Endothelial cell of umbilical vein (primary cell): Measurements from ENCODE around the gene OR4N5. TPM values are rescaled to one million over a fixed set of nuclear protein-coding genes. Genes with fewer than 3 reads are reported as not detected.

Experiments used
- BruUV-seq: library from RNA; stranded (reverse); fragments of 400-500 nt; replicated peaks from 2 replicates; lab custom pipeline; 2021; lab: Mats Ljungman, UMichigan
- CTCF ChIA-PET: fragments of 300-600, 350-600 bp; sonication (Branson Sonifier 250); formaldehyde crosslinking; loops from one replicate; lab custom pipeline; 2021; ENCODE audit warnings: antibody characterized with exemption, inconsistent platforms; lab: Charles Lee
- POLR2A ChIA-PET: fragments of 300-600, 350-600 bp; sonication (Branson Sonifier 250); formaldehyde crosslinking; loops from one replicate; lab custom pipeline; 2021; ENCODE audit warnings: antibody characterized with exemption, inconsistent platforms; lab: Charles Lee
- DNase-seq: peaks from one replicate; pipeline ENCODE4 v3.0.0-alpha.2; 2011; ENCODE audit warnings: low read depth, low spot score
- FAIRE-seq: peaks from 2 replicates; lab custom pipeline; 2011; peaks lifted over from hg19 to GRCh38; lab: Jason Lieb, UNC
- H2AFZ ChIP-seq: 2 replicates; pipeline ENCODE4 v1.6.0; 2012; ENCODE audit warnings: low read depth, low read length, control low read depth, inconsistent platforms
- H3K27ac ChIP-seq: 2 replicates; pipeline ENCODE4 v1.5.1; 2011; ENCODE audit warnings: low read depth, mild to moderate bottlenecking, control low read depth, low read length, moderate library complexity; ENCODE audit not compliant: insufficient read depth
- H3K27me3 ChIP-seq, 2 experiments: 2 replicates each; pipeline versions ENCODE4 v1.6.0 to v1.6.1; 2011; ENCODE audit warnings: low read length in 2 of 2, mixed read lengths in 1 of 2; ENCODE audit not compliant: control insufficient read depth in 2 of 2, insufficient read depth in 2 of 2
- H3K36me3 ChIP-seq, 2 experiments: 2 replicates in 1 of 2; 3 replicates in 1 of 2; pipeline ENCODE4 v1.5.1; 2011; ENCODE audit warnings: low read length in 2 of 2, mild to moderate bottlenecking in 1 of 2, moderate library complexity in 1 of 2; ENCODE audit not compliant: control insufficient read depth in 2 of 2, insufficient read depth in 2 of 2; ENCODE audit errors: extremely low read depth in 1 of 2
- H3K4me1 ChIP-seq: 3 replicates; pipeline ENCODE4 v1.5.1; 2011; ENCODE audit warnings: mild to moderate bottlenecking, low read length; ENCODE audit not compliant: control insufficient read depth, insufficient read depth; ENCODE audit errors: extremely low read depth
- H3K4me2 ChIP-seq: 2 replicates; pipeline ENCODE4 v1.6.1; 2011; ENCODE audit warnings: low read length, control low read depth, mixed read lengths; ENCODE audit not compliant: insufficient read depth
- H3K4me3 ChIP-seq, 3 experiments: fragments of 200-600 bp in 1 of 3; sonication (generic), shearing (Covaris generic) in 1 of 3; replicated peaks in 1 of 3; 2 replicates each; pipeline ENCODE4 v1.5.1; 2011 to 2016; ENCODE audit warnings: control low read depth in 3 of 3, low read length in 3 of 3, mild to moderate bottlenecking in 2 of 3, inconsistent platforms in 1 of 3, low read depth in 1 of 3, moderate library complexity in 1 of 3; ENCODE audit not compliant: insufficient read depth in 1 of 3
- H3K79me2 ChIP-seq: 2 replicates; pipeline ENCODE4 v1.6.0; 2012; ENCODE audit warnings: low read length, inconsistent platforms; ENCODE audit not compliant: control insufficient read depth, insufficient read depth
- H3K9ac ChIP-seq: replicated peaks from 2 replicates; pipeline ENCODE3; 2011; ENCODE audit warnings: low read length, control low read depth; ENCODE audit not compliant: insufficient read depth; ENCODE audit errors: extremely low read depth
- H3K9me1 ChIP-seq: replicated peaks from 3 replicates; pipeline ENCODE4 v1.6.0; 2011; ENCODE audit warnings: mild to moderate bottlenecking, low read length; ENCODE audit not compliant: control insufficient read depth, insufficient read depth; ENCODE audit errors: extremely low read depth
- H3K9me3 ChIP-seq: replicated peaks from 2 replicates; pipeline ENCODE4 v1.5.1; 2012; ENCODE audit warnings: low read length, inconsistent platforms; ENCODE audit not compliant: control insufficient read depth, insufficient read depth
- H4K20me1 ChIP-seq: replicated peaks from 2 replicates; pipeline ENCODE3; 2011; ENCODE audit warnings: mild to moderate bottlenecking, low read length; ENCODE audit not compliant: control insufficient read depth, insufficient read depth; ENCODE audit errors: extremely low read depth
- CTCF ChIP-seq, 2 donors: IDR thresholded peaks; 1 replicate in 1 of 2; 2 replicates in 1 of 2; pipeline ENCODE4 v1.5.1; 2011; ENCODE audit warnings: low read length in 2 of 2, mild to moderate bottlenecking in 2 of 2, moderate library complexity in 2 of 2, control low read depth in 1 of 2, inconsistent platforms in 1 of 2, low read depth in 1 of 2; ENCODE audit not compliant: insufficient read depth in 1 of 2; ENCODE audit errors: extremely low read depth in 1 of 2
- EZH2 ChIP-seq: IDR thresholded peaks from 2 replicates; pipeline ENCODE4 v1.6.1; 2012; ENCODE audit warnings: borderline replicate concordance, low read depth, mild to moderate bottlenecking, moderate library complexity, low read length, inconsistent platforms; ENCODE audit not compliant: severe bottlenecking
- FOS ChIP-seq: IDR thresholded peaks from 2 replicates; pipeline ENCODE4 v1.6.1; 2011; ENCODE audit warnings: mild to moderate bottlenecking, low read length, moderate library complexity, borderline replicate concordance; ENCODE audit not compliant: insufficient read depth
- GATA2 ChIP-seq: IDR thresholded peaks from 2 replicates; pipeline ENCODE4 v1.7.0; 2011; ENCODE audit warnings: low read depth, mild to moderate bottlenecking, moderate library complexity, mixed read lengths, low read length; ENCODE audit not compliant: insufficient read length, insufficient read depth
- JUN ChIP-seq: IDR thresholded peaks from 2 replicates; pipeline ENCODE4 v1.6.1; 2011; ENCODE audit warnings: borderline replicate concordance, low read depth; ENCODE audit not compliant: insufficient read length, insufficient read depth
- MAX ChIP-seq: IDR thresholded peaks from 2 replicates; pipeline ENCODE4 v1.6.1; 2011; ENCODE audit not compliant: insufficient read depth, insufficient read length
- MYC ChIP-seq: IDR thresholded peaks from one replicate; pipeline ENCODE4 v1.6.1; 2011; ENCODE audit warnings: mild to moderate bottlenecking, low read depth, low read length
- POLR2A ChIP-seq: IDR thresholded peaks from 2 replicates; pipeline ENCODE4 v1.6.1; 2012; ENCODE audit warnings: low read depth, mild to moderate bottlenecking, control low read depth, low read length
- POLR2AphosphoS5 ChIP-seq: IDR thresholded peaks from 2 replicates; pipeline ENCODE4 v1.6.1; 2012; ENCODE audit warnings: low read depth, mild to moderate bottlenecking, control low read depth, low read length, moderate library complexity; ENCODE audit not compliant: insufficient read depth
- dilution Hi-C: fragments of 300-500 bp; cut with MboI; formaldehyde crosslinking; loops from one replicate; pipeline ENCODE4 v1.15.0; 2019; ENCODE audit warnings: low sequenced_read_pairs; ENCODE audit not compliant: extremely low pct_ligation_motif_present
- intact Hi-C: fragments of 100-400 bp; cut with micrococcal nuclease; formaldehyde crosslinking; loops from one replicate; pipeline ENCODE4 v1.10.0; 2022
- polyA plus RNA-seq, 4 experiments: library from polyadenylated mRNA; depleted of rRNA in 3 of 4; stranded (reverse) in 3 of 4; unstranded in 1 of 4; fragments of >200 nt; gene quantifications; 2 replicates each; pipeline versions ENCODE4 v1.2.1 to v1.2.3, GENCODE V29; 2011 to 2012; ENCODE audit warnings: missing spikeins in 1 of 4
- total RNA-seq: library from RNA; stranded (reverse); gene quantifications from 2 replicates; pipeline ENCODE4 v1.2.3, GENCODE V29; 2021

The OR4N5 gene
- total and polyA plus RNA-seq, 2 donors (not counting 3 experiments of a cell fraction or from before 2014, with no cell fraction given): not detected

GRCh38 chr14:20144820-20145219 lies 6.2 kb downstream of the OR4N5 start:
- Histone ChIP-seq H3K27ac (no peak overlapping the region), H3K27me3 (no peaks in the 10 kb centered on the region), H3K4me3 (no peak overlapping the region), H3K36me3 (no peaks in the 10 kb centered on the region), H3K4me2 (no peak overlapping the region), H3K4me1 (no peaks in the 10 kb centered on the region), H3K9ac (no peak overlapping the region), H3K79me2 (no peaks in the 10 kb centered on the region), H3K9me3 (peaks cover 2% of the 10 kb centered on the region), H4K20me1 (no peaks in the 10 kb centered on the region), H2AFZ (no peak overlapping the region), H3K9me1 (no peaks in the 10 kb centered on the region)
- DNase-seq (no peak), FAIRE-seq (no peak)
- TF ChIP-seq CTCF (IDR thresholded peaks at IDR 0.05; ENCODE audit: extremely low read depth in 1 of 2, insufficient read depth in 1 of 2, low read depth in 1 of 2, low read length in 2 of 2) (no peak), FOS (no peak), POLR2A (no peak), MAX (no peak), JUN (no peak), GATA2 (no peak), EZH2 (no peak), MYC (no peak), POLR2AphosphoS5 (no peak)
- CTCF ChIA-PET: no interaction called here
- BruUV-seq: no TSS peak
- dilution Hi-C loops (no loop called here), intact Hi-C loops (no loop called here)
- POLR2A ChIA-PET: no interaction called here
